Measurements from ENCODE around the gene MYH6. TPM values are rescaled to one million over a fixed set of nuclear protein-coding genes. Genes with fewer than 3 reads are reported as not detected.
"Not testable (repeated sequence)": the region's sequence is repeated elsewhere in the genome, so short reads cannot be mapped to it uniquely, and the experiment has no call there.

Gene MYH6
- total RNA-seq, 1 donor from 2014 or later: not detected

DNA sequence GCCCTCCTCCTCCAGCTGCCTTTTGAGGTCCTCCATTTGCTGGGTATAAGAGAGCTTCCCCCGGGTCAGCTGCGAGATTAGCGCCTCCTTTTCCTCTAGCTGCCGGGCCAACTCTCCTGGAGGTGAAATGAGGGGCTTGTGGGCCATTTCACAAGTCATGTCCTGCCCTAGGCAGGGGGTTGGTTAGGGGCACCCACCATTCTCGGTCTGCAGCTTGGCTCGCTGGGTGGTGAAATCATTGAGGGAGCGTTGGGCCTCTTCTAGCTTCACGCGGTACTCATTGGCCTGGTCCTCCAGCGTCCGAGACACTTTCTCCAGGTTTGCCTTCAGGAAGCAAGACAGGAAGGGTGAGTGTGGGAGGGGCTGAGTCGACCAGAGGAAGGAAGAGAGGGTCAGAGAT lies 18.7 kb downstream of the MYH6 start:
- Mint-ChIP-seq H3K9me3 (no peaks in the 10 kb centered on the region), H3K4me3 (no peak overlapping the region), H3K27ac (no peak overlapping the region), H3K27me3 (ENCODE audit: low read depth) (peaks cover 49% of the 10 kb centered on the region), H3K4me1 (peaks cover 4% of the 10 kb centered on the region), H3K36me3 (no peaks in the 10 kb centered on the region)
- TF ChIP-seq, protein P1, sequence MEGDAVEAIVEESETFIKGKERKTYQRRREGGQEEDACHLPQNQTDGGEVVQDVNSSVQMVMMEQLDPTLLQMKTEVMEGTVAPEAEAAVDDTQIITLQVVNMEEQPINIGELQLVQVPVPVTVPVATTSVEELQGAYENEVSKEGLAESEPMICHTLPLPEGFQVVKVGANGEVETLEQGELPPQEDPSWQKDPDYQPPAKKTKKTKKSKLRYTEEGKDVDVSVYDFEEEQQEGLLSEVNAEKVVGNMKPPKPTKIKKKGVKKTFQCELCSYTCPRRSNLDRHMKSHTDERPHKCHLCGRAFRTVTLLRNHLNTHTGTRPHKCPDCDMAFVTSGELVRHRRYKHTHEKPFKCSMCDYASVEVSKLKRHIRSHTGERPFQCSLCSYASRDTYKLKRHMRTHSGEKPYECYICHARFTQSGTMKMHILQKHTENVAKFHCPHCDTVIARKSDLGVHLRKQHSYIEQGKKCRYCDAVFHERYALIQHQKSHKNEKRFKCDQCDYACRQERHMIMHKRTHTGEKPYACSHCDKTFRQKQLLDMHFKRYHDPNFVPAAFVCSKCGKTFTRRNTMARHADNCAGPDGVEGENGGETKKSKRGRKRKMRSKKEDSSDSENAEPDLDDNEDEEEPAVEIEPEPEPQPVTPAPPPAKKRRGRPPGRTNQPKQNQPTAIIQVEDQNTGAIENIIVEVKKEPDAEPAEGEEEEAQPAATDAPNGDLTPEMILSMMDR (IDR thresholded peaks at IDR 0.05; ENCODE audit: unreplicated experiment): no peak
- no peak for DNase-seq (ENCODE audit: low spot score in 2 of 2, unreplicated experiment in 2 of 2)

DNA sequence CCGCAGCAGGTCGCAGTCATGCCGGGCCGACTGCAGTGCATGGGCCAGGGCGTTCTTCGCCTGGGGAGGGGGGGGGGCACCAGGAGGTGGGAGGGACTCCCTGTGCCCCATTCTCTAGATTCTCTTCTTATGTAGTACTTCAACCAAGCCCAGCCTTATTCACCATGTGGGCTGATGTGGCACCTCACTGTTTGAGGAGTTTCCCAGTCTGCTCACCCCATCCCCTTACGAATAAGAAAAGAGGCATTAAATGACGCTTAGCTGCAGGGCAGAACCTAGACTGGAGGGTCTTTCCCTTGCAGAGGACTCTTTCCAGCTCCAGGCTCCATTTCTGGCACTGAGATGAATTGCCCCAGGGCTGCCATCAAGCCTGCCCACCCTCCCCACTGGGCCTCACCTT lies 19.1 kb downstream of the MYH6 start:
- DNase-seq (ENCODE audit: low spot score in 2 of 2, unreplicated experiment in 2 of 2): no peak
- Mint-ChIP-seq H3K9me3 (no peaks in the 10 kb centered on the region), H3K36me3 (no peaks in the 10 kb centered on the region), H3K4me3 (no peak overlapping the region), H3K27me3 (ENCODE audit: low read depth) (peaks cover 45% of the 10 kb centered on the region), H3K27ac (no peak overlapping the region), H3K4me1 (peaks cover 4% of the 10 kb centered on the region)
- TF ChIP-seq, protein P1 (IDR thresholded peaks at IDR 0.05; ENCODE audit: unreplicated experiment): no peak

DNA sequence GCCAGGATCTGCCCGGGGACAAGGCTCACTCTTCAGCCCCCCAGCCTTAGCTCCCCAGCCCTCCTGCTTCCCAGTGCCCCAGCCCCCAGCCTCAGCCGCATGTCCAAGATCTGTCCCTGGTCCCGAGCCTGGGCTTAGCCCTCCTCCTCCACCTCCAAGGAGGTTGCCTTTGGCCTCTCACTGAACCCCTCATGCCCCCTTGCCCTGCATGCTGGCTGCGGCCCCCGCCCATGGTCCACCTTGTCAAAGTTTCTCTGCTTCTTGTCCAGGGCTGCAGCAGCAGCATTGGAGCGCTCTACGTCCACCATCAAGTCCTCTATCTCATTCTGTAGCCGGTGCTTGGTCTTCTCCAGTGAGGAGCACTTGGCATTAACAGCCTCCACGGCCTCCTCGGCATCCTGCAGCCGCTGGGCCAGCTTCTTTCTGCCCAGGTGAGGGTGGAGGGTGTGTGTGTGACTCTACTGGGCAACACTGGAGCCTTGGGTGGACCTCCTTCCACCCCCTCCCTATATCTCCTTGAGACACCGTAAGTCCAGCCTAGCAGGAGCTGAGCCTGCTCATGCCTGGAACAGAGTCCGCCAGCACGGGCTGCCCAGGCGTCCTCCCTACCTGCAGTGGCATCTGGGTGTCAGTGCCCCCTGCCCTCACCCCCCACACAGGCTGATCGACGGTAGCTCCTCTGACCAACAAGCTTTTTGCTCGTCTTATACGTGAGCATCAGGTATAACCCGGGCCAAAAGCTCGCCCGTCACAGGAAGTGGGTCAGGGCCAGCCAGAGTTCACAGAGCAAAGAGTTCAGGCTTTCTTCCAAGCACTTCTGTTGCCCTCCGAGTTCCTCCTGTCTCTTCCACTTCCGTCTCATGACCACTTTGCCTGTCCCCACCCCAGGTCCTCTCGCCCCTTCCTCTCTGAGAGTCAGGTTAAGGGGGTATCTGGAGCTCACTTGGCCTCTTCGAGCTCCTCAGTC lies 19.9 kb downstream of the MYH6 start:
- no peak for DNase-seq (ENCODE audit: low spot score in 2 of 2, unreplicated experiment in 2 of 2)
- Mint-ChIP-seq H3K9me3 (no peaks in the 10 kb centered on the region), H3K36me3 (no peaks in the 10 kb centered on the region), H3K27ac (no peak overlapping the region), H3K4me3 (no peak overlapping the region), H3K4me1 (peaks cover 4% of the 10 kb centered on the region), H3K27me3 (ENCODE audit: low read depth) (peaks cover 41% of the 10 kb centered on the region)
- TF ChIP-seq, protein P1 (IDR thresholded peaks at IDR 0.05; ENCODE audit: unreplicated experiment): no peak

DNA sequence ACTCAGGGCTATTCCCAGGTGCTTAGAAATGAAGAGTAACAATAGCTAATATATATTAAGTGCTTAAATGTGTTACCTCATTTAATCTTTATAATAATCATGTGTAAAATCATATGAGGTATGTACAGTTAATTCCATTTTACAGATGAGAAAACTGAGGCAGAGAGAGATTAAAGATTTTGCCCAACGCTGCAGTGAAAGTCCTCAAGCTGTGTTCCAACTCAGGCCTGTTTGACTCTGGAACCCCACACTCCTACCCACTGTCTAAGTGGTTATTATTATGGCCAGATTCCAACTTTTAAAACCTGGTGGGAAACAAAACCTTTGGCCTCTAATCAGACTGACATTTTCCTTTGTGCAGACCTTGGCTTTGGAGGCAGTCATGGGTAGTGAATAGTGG lies 21.1 kb downstream of the MYH6 start:
- DNase-seq (ENCODE audit: low spot score in 2 of 2, unreplicated experiment in 2 of 2): no peak
- peaks cover 4% of the 10 kb centered on the region for H3K4me1 Mint-ChIP-seq
- no peak overlapping the region for H3K27ac Mint-ChIP-seq
- TF ChIP-seq, protein P1 (IDR thresholded peaks at IDR 0.05; ENCODE audit: unreplicated experiment): no peak
- no peaks in the 10 kb centered on the region for H3K9me3 Mint-ChIP-seq
- no peaks in the 10 kb centered on the region for H3K36me3 Mint-ChIP-seq
- H3K27me3 Mint-ChIP-seq (ENCODE audit: low read depth): peaks cover 39% of the 10 kb centered on the region
- H3K4me3 Mint-ChIP-seq: no peak overlapping the region

DNA sequence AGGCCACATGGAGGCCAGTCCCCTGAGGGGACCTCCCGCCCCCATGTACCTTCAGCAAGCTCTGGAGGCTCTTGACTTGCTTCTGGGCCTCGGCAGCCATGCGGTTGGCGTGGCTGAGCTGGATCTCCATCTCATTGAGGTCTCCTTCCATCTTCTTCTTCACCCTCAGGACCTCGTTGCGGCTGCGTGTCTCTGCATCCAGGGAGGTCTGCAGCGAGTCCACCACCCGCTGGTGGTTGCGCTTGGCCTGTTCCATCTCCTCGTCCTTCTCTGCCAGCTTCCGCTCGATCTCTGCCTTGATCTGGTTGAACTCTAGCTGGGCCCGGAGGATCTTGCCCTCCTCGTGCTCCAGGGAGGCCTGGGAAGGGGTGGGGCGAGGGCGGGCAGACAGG lies 21.8 kb downstream of the MYH6 start:
- H3K36me3 Mint-ChIP-seq; DNase-seq (ENCODE audit: low spot score in 2 of 2, unreplicated experiment in 2 of 2); H3K4me1 Mint-ChIP-seq; H3K4me3 Mint-ChIP-seq; H3K27ac Mint-ChIP-seq; H3K9me3 Mint-ChIP-seq: not testable (repeated sequence)
- peaks cover 43% of the 10 kb centered on the region for H3K27me3 Mint-ChIP-seq (ENCODE audit: low read depth)

DNA sequence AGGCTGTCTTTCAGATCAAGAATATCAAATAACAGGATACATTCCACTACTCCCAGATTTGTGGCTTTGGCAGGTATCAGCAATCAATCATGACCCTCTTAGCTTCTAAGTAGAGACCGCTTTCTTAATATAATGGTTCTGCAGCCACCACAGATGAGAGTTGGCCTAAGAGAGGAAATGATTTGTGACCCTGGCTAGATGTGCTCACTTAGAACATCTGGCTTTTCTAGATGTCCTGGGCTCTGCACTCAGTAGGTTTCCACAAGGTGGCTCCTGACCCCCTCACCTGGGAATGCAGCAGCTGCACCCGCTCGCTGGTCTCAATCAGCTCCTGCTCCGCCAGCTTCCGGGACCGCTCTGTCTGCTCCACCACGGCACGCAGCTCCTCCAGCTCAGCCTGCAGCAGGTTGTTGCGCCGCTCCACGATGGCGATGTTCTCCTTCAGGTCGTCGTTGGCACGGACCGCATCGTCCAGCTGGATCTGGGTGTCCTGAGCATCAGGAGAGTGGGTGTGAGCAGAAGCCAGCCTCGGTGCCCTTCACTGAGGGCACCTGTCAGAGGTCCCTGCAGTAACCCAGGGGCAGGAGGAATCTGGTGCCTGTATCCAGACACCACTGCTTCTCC lies 22.3 kb downstream of the MYH6 start:
- no peak overlapping the region for H3K27ac Mint-ChIP-seq
- peaks cover 43% of the 10 kb centered on the region for H3K27me3 Mint-ChIP-seq (ENCODE audit: low read depth)
- TF ChIP-seq, protein P1 (IDR thresholded peaks at IDR 0.05; ENCODE audit: unreplicated experiment): no peak
- no peaks in the 10 kb centered on the region for H3K9me3 Mint-ChIP-seq
- H3K4me1 Mint-ChIP-seq: peaks cover 4% of the 10 kb centered on the region
- H3K36me3 Mint-ChIP-seq: no peaks in the 10 kb centered on the region
- no peak overlapping the region for H3K4me3 Mint-ChIP-seq
- DNase-seq (ENCODE audit: low spot score in 2 of 2, unreplicated experiment in 2 of 2): no peak
